IMR-90 (cell line): Measurements from ENCODE around the gene ZMIZ2. TPM values are rescaled to one million over a fixed set of nuclear protein-coding genes. Genes with fewer than 3 reads are reported as not detected.
A peak's percentile ranks its signal among the peaks of the same experiment; 100 is the strongest.
"Not testable (repeated sequence)": the region's sequence is repeated elsewhere in the genome, so short reads cannot be mapped to it uniquely, and the experiment has no call there.

Experiments
- ATAC-seq: fragments of 200-7000 bp; cut with Tn5 transposase; 2 replicates; pipeline ENCODE4 v1.9.1; 2020; ENCODE audit warnings: low read depth, mild to moderate bottlenecking, moderate library complexity
- BruUV-seq: library from RNA; stranded (reverse); fragments of 400-500 nt; replicated peaks from 2 replicates; lab custom pipeline; 2021; lab: Mats Ljungman, UMichigan
- CTCF ChIA-PET: fragments of 300-600 bp; formaldehyde crosslinking; extraction: SDS; loops from one replicate; lab custom pipeline; 2021; ENCODE audit warnings: antibody characterized with exemption; lab: Yijun Ruan, JAX
- POLR2A ChIA-PET: fragments of 300-600 bp; sonication (Branson Sonifier 250); formaldehyde crosslinking; loops from one replicate; lab custom pipeline; 2022; ENCODE audit warnings: antibody characterized with exemption; ENCODE audit not compliant: unreplicated experiment; lab: Charles Lee
- DNase-seq: peaks from one replicate; pipeline ENCODE4 v3.0.0; 2013
- H2AFZ ChIP-seq: replicated peaks from 2 replicates; pipeline ENCODE3; 2013; ENCODE audit warnings: low read length, mild to moderate bottlenecking; ENCODE audit not compliant: poor library complexity
- H2AK5ac ChIP-seq: 2 replicates; pipeline ENCODE4 v1.6.1; 2013; ENCODE audit warnings: low read depth, low read length, inconsistent platforms
- H2AK9ac ChIP-seq: replicated peaks from 2 replicates; pipeline ENCODE3; 2013; ENCODE audit warnings: mild to moderate bottlenecking, low read depth, low read length, moderate library complexity; ENCODE audit not compliant: poor library complexity
- H2BK120ac ChIP-seq: 2 replicates; pipeline ENCODE4 v1.6.1; 2013; ENCODE audit warnings: low read depth, low read length, inconsistent platforms
- H2BK15ac ChIP-seq: 3 replicates; pipeline ENCODE4 v1.6.1; 2013; ENCODE audit warnings: low read depth, low read length, inconsistent platforms
- H2BK20ac ChIP-seq: 2 replicates; pipeline ENCODE4 v1.6.1; 2013; ENCODE audit warnings: low read depth, mild to moderate bottlenecking, inconsistent platforms, low read length, moderate library complexity
- H2BK5ac ChIP-seq: 2 replicates; pipeline ENCODE4 v1.6.1; 2013; ENCODE audit warnings: mild to moderate bottlenecking, low read depth, low read length, inconsistent platforms; ENCODE audit not compliant: poor library complexity, severe bottlenecking
- H3K14ac ChIP-seq: replicated peaks from 2 replicates; pipeline ENCODE4 v1.6.1; 2013; ENCODE audit warnings: low read depth, low read length, inconsistent platforms
- H3K18ac ChIP-seq: 2 replicates; pipeline ENCODE4 v1.6.1; 2013; ENCODE audit warnings: low read depth, low read length, control low read depth
- H3K23ac ChIP-seq: 2 replicates; pipeline ENCODE4 v1.6.1; 2013; ENCODE audit warnings: low read depth, low read length, inconsistent platforms
- H3K27ac ChIP-seq: 2 replicates; pipeline ENCODE4 v1.5.1; 2013; ENCODE audit warnings: mild to moderate bottlenecking, control low read depth, low read length; ENCODE audit not compliant: insufficient read depth
- H3K27me3 ChIP-seq: 2 replicates; pipeline ENCODE4 v1.6.1; 2013; ENCODE audit warnings: low read length; ENCODE audit not compliant: control insufficient read depth, insufficient read depth
- H3K36me3 ChIP-seq: 2 replicates; pipeline ENCODE4 v1.6.1; 2013; ENCODE audit warnings: low read length, mixed read lengths; ENCODE audit not compliant: control insufficient read depth, insufficient read depth
- H3K4ac ChIP-seq: 2 replicates; pipeline ENCODE4 v1.6.1; 2013; ENCODE audit warnings: low read depth, low read length, inconsistent platforms
- H3K4me1 ChIP-seq: 2 replicates; pipeline ENCODE4 v1.6.1; 2013; ENCODE audit warnings: low read length, mixed read lengths; ENCODE audit not compliant: control insufficient read depth, insufficient read depth
- H3K4me2 ChIP-seq: 2 replicates; pipeline ENCODE4 v1.6.1; 2013; ENCODE audit warnings: low read depth, mild to moderate bottlenecking, control low read depth, low read length, moderate library complexity
- H3K4me3 ChIP-seq: 2 replicates; pipeline ENCODE4 v1.5.1; 2013; ENCODE audit warnings: low read depth, mild to moderate bottlenecking, control low read depth, low read length, moderate library complexity; ENCODE audit not compliant: insufficient read depth
- H3K56ac ChIP-seq: 2 replicates; pipeline ENCODE4 v1.6.1; 2013; ENCODE audit warnings: low read length, inconsistent platforms; ENCODE audit not compliant: insufficient read depth; ENCODE audit errors: extremely low read depth
- H3K79me1 ChIP-seq, 2 experiments: 2 replicates each; pipeline ENCODE4 v1.6.1; 2013; ENCODE audit warnings: low read length in 2 of 2, inconsistent platforms in 1 of 2, low read depth in 1 of 2
- H3K9ac ChIP-seq: 2 replicates; pipeline ENCODE4 v1.6.1; 2013; ENCODE audit warnings: low read depth, low read length, control low read depth
- H3K9me1 ChIP-seq: 2 replicates; pipeline ENCODE4 v1.6.1; 2013; ENCODE audit warnings: low read length, inconsistent platforms; ENCODE audit not compliant: insufficient read depth
- H3K9me3 ChIP-seq: 2 replicates; pipeline ENCODE4 v1.6.1; 2013; ENCODE audit warnings: low read length; ENCODE audit not compliant: control insufficient read depth, insufficient read depth
- H4K20me1 ChIP-seq: 2 replicates; pipeline ENCODE4 v1.6.1; 2013; ENCODE audit warnings: low read length, inconsistent platforms; ENCODE audit not compliant: insufficient read depth
- H4K5ac ChIP-seq: 2 replicates; pipeline ENCODE4 v1.6.1; 2013; ENCODE audit warnings: mild to moderate bottlenecking, low read depth, low read length, control low read depth
- H4K8ac ChIP-seq, 2 experiments: 2 replicates each; pipeline ENCODE4 v1.6.1; 2013; ENCODE audit warnings: low read depth in 2 of 2, low read length in 2 of 2, control low read depth in 1 of 2, inconsistent platforms in 1 of 2
- H4K91ac ChIP-seq: 2 replicates; pipeline ENCODE4 v1.6.1; 2013; ENCODE audit warnings: low read depth, low read length, inconsistent platforms; ENCODE audit not compliant: insufficient read depth
- WGBS, 2 experiments: methylation state at CpG; one replicate each; pipeline versions ENCODE4 v1.1.5 to v1.1.7; 2013; ENCODE audit warnings: missing lambda C conversion rate in 2 of 2; ENCODE audit not compliant: insufficient read length in 1 of 2; ENCODE audit errors: extremely low coverage in 2 of 2; 5-methylcytosine and 5-hydroxymethylcytosine counted together
- dilution Hi-C: fragments of 300-500 bp; cut with HindIII; formaldehyde crosslinking; loops from one replicate; pipeline ENCODE4 v1.14.3; 2018; ENCODE audit warnings: low sequenced_read_pairs; ENCODE audit not compliant: unreplicated experiment
- in situ Hi-C: fragments of 300-500 bp; cut with MboI; formaldehyde crosslinking; loops from 3 replicates; pipeline ENCODE4 v1.14.3; 2019; ENCODE audit warnings: low sequenced_read_pairs, inconsistent platforms, mixed read lengths
- intact Hi-C: fragments of 100-400 bp; cut with micrococcal nuclease; formaldehyde crosslinking; loops from 2 replicates; pipeline ENCODE4 v1.10.0; 2022
- polyA plus RNA-seq, 3 experiments: library from polyadenylated mRNA; depleted of rRNA; stranded (reverse); fragments of >200 nt; gene quantifications; 2 replicates each; pipeline ENCODE4 v1.2.3, GENCODE V29; 2012; ENCODE audit warnings: low replicate concordance in 1 of 3
- total RNA-seq: library from RNA; depleted of rRNA; stranded (reverse); fragments of >200 nt; gene quantifications from 2 replicates; pipeline ENCODE4 v1.2.3, GENCODE V29; 2012

ZMIZ2 gene
- total and polyA plus RNA-seq, 2 of the 4 experiments (the other 2 are of a cell fraction), result 3.0 to 24.0 TPM

DNA sequence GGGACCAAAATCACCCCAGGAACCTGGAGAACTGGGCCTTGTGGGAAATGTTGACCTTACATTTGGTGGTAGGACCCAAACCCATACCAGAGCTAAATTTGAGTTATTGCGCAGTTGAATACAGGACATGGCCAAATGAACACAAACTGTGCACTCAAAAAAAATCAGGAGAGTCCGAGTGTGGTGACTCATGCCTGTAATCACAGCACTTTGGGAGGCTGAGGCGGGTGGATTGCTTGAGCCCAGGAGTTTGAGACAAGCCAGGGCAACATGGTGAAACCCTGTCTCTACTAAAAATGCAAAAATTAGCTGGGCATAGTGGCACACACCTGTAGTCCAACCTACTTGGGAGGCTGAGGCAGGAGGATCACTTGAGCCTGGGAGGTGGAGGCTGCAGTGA lies 36.6 kb downstream of the ZMIZ2 start:
- in situ Hi-C loops, CTCF ChIA-PET: not testable (repeated sequence)

More for the DNA sequence above, 36.6 kb downstream of the ZMIZ2 start:
- H3K36me3 ChIP-seq, H3K23ac ChIP-seq, H3K14ac ChIP-seq, H3K4me1 ChIP-seq, H2BK5ac ChIP-seq, H4K91ac ChIP-seq, H2AK5ac ChIP-seq, H2AK9ac ChIP-seq, H3K18ac ChIP-seq, H3K79me1 ChIP-seq, H4K8ac ChIP-seq, H3K9ac ChIP-seq, H2BK20ac ChIP-seq, H3K9me3 ChIP-seq, H3K27me3 ChIP-seq, H3K4me2 ChIP-seq, dilution Hi-C loops, H4K20me1 ChIP-seq, H3K4me3 ChIP-seq, H2AFZ ChIP-seq, H2BK15ac ChIP-seq, POLR2A ChIA-PET, H3K27ac ChIP-seq, DNase-seq, intact Hi-C loops, H2BK120ac ChIP-seq, H4K5ac ChIP-seq, H3K9me1 ChIP-seq, H3K56ac ChIP-seq, H3K4ac ChIP-seq, BruUV-seq: not testable (repeated sequence)
- 70% methylated on average over 2 of the region's 3 CpGs; no CpG with 5 or more reads in 1 of the 2 experiments for WGBS, 2 experiments
- peak; percentile 37; the same call in 1 of the 2 replicates for ATAC-seq
